ENCODE measurements around the gene PDIA6. TPM values are rescaled to one million over a fixed set of nuclear protein-coding genes. Genes with fewer than 3 reads are reported as not detected.

PDIA6 gene
- total and polyA plus RNA-seq, 9 of the 15 experiments (the other 6 are each of a cell fraction or from before 2014, with no cell fraction given) = 166 to 268 (median 229) TPM

GRCh38 chr2:10812362-10813162, at the start of gene PDIA6 (continued):
- TF ChIP-seq MAFF (IDR thresholded peaks at IDR 0.05; ENCODE audit: low read length) = no peak
- TF ChIP-seq GTF2E2 (tag; IDR thresholded peaks at IDR 0.05) = peak; percentile 77; the same call in 1 of the 2 replicates
- no peak for TF ChIP-seq KHSRP (IDR thresholded peaks at IDR 0.05)
- no peak for TF ChIP-seq ZNF263 (CRISPR knock-in tag; IDR thresholded peaks at IDR 0.05; ENCODE audit: borderline replicate concordance)
- TF ChIP-seq XRCC3 (IDR thresholded peaks at IDR 0.05) = no peak
- TF ChIP-seq RFX1 (IDR thresholded peaks at IDR 0.05) = no peak
- TF ChIP-seq CCNT2 (IDR thresholded peaks at IDR 0.05; ENCODE audit: borderline replicate concordance, extremely low read depth, insufficient read length, low read depth, low read length) = peak; percentile 80
- no peak for TF ChIP-seq SMAD3 (CRISPR knock-in tag; conservative IDR thresholded peaks at IDR 0.05)
- TF ChIP-seq FOXP1 (CRISPR knock-in tag; IDR thresholded peaks at IDR 0.05) = no peak
- TF ChIP-seq THAP12 (CRISPR knock-in tag; IDR thresholded peaks at IDR 0.05) = peak; percentile 64; the same call in 1 of the 2 replicates
- TF ChIP-seq L3MBTL2 (IDR thresholded peaks at IDR 0.05) = peak; percentile 49; the same call in 1 of the 2 replicates
- no peak for TF ChIP-seq MCM5 (IDR thresholded peaks at IDR 0.05; ENCODE audit: low read depth)
- no peak for TF ChIP-seq ZBTB49 (CRISPR knock-in tag; IDR thresholded peaks at IDR 0.05; ENCODE audit: borderline replicate concordance)
- TF ChIP-seq KDM5B (IDR thresholded peaks at IDR 0.05; ENCODE audit: insufficient replicate concordance, low read depth, low read length) = peak; percentile 68
- TF ChIP-seq PTBP1 (IDR thresholded peaks at IDR 0.05; ENCODE audit: low read depth, low read length) = no peak
- TF ChIP-seq TSC22D4 (tag; IDR thresholded peaks at IDR 0.05) = no peak
- TF ChIP-seq CTCF (IDR thresholded peaks at IDR 0.05 in 2 of 3, conservative IDR thresholded peaks at IDR 0.05 in 1 of 3; ENCODE audit: insufficient read depth in 2 of 3, low read depth in 1 of 3, low read length in 3 of 3) = no peak
- TF ChIP-seq NFYB (IDR thresholded peaks at IDR 0.05; ENCODE audit: extremely low read depth, insufficient read length) = peak; percentile 87
- TF ChIP-seq TEAD4 (IDR thresholded peaks at IDR 0.05; ENCODE audit: low read length) = 0 out of 2 replicates have a peak, but pooled peaks have one; percentile 4
- no peak for TF ChIP-seq TEAD4 (CRISPR knock-in tag; IDR thresholded peaks at IDR 0.05; ENCODE audit: borderline replicate concordance)
- TF ChIP-seq BRCA1 (IDR thresholded peaks at IDR 0.05) = no peak
- no peak for TF ChIP-seq BRCA1 (CRISPR knock-in tag; IDR thresholded peaks at IDR 0.05)
- peak; percentile 95 for TF ChIP-seq MBD2 (IDR thresholded peaks at IDR 0.05; ENCODE audit: borderline replicate concordance, low read depth)

All from K562 (cell line).